K562 (cell line): ENCODE measurements around the gene POLD2. TPM values are rescaled to one million over a fixed set of nuclear protein-coding genes. Genes with fewer than 3 reads are reported as not detected.

Experiments
- ARID3A ChIP-seq: IDR thresholded peaks from 2 replicates; pipeline ENCODE4 v1.6.1; 2012; ENCODE audit warnings: low read depth, low read length, improper control_type of control experiment, borderline replicate concordance
- BCOR ChIP-seq: fragments of 450-650 bp; IDR thresholded peaks from 2 replicates; pipeline ENCODE4 v1.6.1; 2016
- CAMTA2 ChIP-seq: fragments of 250-450 bp; sonication (Bioruptor Pico); conservative IDR thresholded peaks from 2 replicates; pipeline ENCODE4 v1.5.1; 2022
- CHCHD3 ChIP-seq: fragments of 250-450 bp; sonication (Bioruptor Pico); IDR thresholded peaks from 2 replicates; pipeline ENCODE4 v2.1.2; 2022; ENCODE audit warnings: mild to moderate bottlenecking
- DIDO1 ChIP-seq: fragments of 450-650 bp; IDR thresholded peaks from 2 replicates; pipeline ENCODE4 v1.6.1; 2016; ENCODE audit warnings: low read depth, missing biosample characterization, missing genetic modification characterization
- ETV6 ChIP-seq, 3 experiments: fragments of 150-350 bp in 1 of 3; sonication (generic) in 1 of 3; formaldehyde crosslinking in 1 of 3; IDR thresholded peaks; 2 replicates each; pipeline versions ENCODE4 v1.6.1 to v1.8.0; 2014 to 2022; ENCODE audit warnings: borderline replicate concordance in 2 of 3, low read depth in 2 of 3, antibody characterized with exemption in 1 of 3, low read length in 1 of 3, mild to moderate bottlenecking in 1 of 3, missing genetic modification reagents in 1 of 3
- GATA2 ChIP-seq: sonication (generic); formaldehyde crosslinking; IDR thresholded peaks from 2 replicates; pipeline ENCODE4 v1.4.0; 2020; ENCODE audit warnings: mild to moderate bottlenecking, missing genetic modification reagents
- HLTF ChIP-seq: fragments of 450-650 bp; IDR thresholded peaks from 2 replicates; pipeline ENCODE4 v1.6.1; 2016
- KAT8 ChIP-seq: fragments of 450-650 bp; IDR thresholded peaks from 2 replicates; pipeline ENCODE4 v1.6.1; 2016; ENCODE audit warnings: low read depth, mild to moderate bottlenecking
- KLF10 ChIP-seq: fragments of 250-450 bp; sonication (Bioruptor Pico); IDR thresholded peaks from 2 replicates; pipeline ENCODE4 v1.6.1; 2021; ENCODE audit warnings: matching md5 sums
- MAFF ChIP-seq: IDR thresholded peaks from 2 replicates; pipeline ENCODE4 v1.6.1; 2012; ENCODE audit warnings: low read length, improper control_type of control experiment
- MAZ ChIP-seq, 2 experiments: fragments of 450-650 bp in 1 of 2; sonication (generic) in 1 of 2; formaldehyde crosslinking; IDR thresholded peaks in 1 of 2; conservative IDR thresholded peaks in 1 of 2; 2 replicates each; pipeline versions ENCODE4 v1.4.0 to v1.5.0; 2020; ENCODE audit warnings: mild to moderate bottlenecking in 1 of 2, missing genetic modification reagents in 1 of 2
- MTA2 ChIP-seq: fragments of 450-650 bp; IDR thresholded peaks from 2 replicates; pipeline ENCODE4 v1.6.1; 2016; ENCODE audit warnings: low read depth
- NR2C1 ChIP-seq, 2 experiments: fragments of 450-650 bp; IDR thresholded peaks; 2 replicates each; pipeline ENCODE4 v1.6.1; 2017; ENCODE audit warnings: mild to moderate bottlenecking in 2 of 2, antibody characterized with exemption in 1 of 2, inconsistent platforms in 1 of 2, missing compliant biosample characterization in 1 of 2, missing genetic modification characterization in 1 of 2
- PBX2 ChIP-seq, 2 experiments: IDR thresholded peaks in 1 of 2; conservative IDR thresholded peaks in 1 of 2; 2 replicates each; pipeline ENCODE4 v1.6.1; 2016; ENCODE audit warnings: low read depth in 2 of 2, mild to moderate bottlenecking in 1 of 2, missing compliant biosample characterization in 1 of 2, missing genetic modification characterization in 1 of 2, moderate library complexity in 1 of 2
- PML ChIP-seq: IDR thresholded peaks from 2 replicates; pipeline ENCODE4 v1.6.1; 2012; ENCODE audit warnings: low read length, inconsistent platforms
- SMARCC2 ChIP-seq: fragments of 450-650 bp; IDR thresholded peaks from 2 replicates; pipeline ENCODE4 v1.6.1; 2017; ENCODE audit warnings: antibody characterized with exemption, moderate library complexity, mild to moderate bottlenecking, low read depth
- SMC3 ChIP-seq: conservative IDR thresholded peaks from 2 replicates; pipeline ENCODE4 v1.6.1; 2011; ENCODE audit warnings: low read depth, low read length, improper control_type of control experiment; ENCODE audit not compliant: insufficient read depth
- ZBTB8A ChIP-seq: fragments of 450-650 bp; IDR thresholded peaks from 2 replicates; pipeline ENCODE4 v1.6.1; 2018; ENCODE audit warnings: mild to moderate bottlenecking, moderate library complexity; ENCODE audit not compliant: partially characterized antibody
- ZC3H8 ChIP-seq: fragments of 450-650 bp; IDR thresholded peaks from 2 replicates; pipeline ENCODE4 v1.6.1; 2017
- ZEB2 ChIP-seq: fragments of 450-650 bp; IDR thresholded peaks from 2 replicates; pipeline ENCODE4 v1.6.1; 2016
- ZNF12 ChIP-seq: sonication (generic); formaldehyde crosslinking; IDR thresholded peaks from 2 replicates; pipeline ENCODE4 v1.4.0; 2020; ENCODE audit warnings: mild to moderate bottlenecking, missing genetic modification reagents
- ZNF174 ChIP-seq: fragments of 250-450 bp; sonication (Bioruptor Pico); IDR thresholded peaks from 2 replicates; pipeline ENCODE4 v1.4.0; 2020; ENCODE audit warnings: mild to moderate bottlenecking
- ZNF830 ChIP-seq: fragments of 250-450 bp; sonication (Bioruptor Pico); IDR thresholded peaks from 2 replicates; pipeline ENCODE4 v1.5.0; 2021; ENCODE audit warnings: mild to moderate bottlenecking
- polyA plus RNA-seq, 8 experiments: library from polyadenylated mRNA; depleted of rRNA in 4 of 8; stranded (reverse) in 5 of 8; unstranded in 3 of 8; fragments of >200 nt; fragmentation: Nextera tagmentation in 2 of 8; fragmentation: Illumina TruSeq in 1 of 8; extraction: Ambion mirVana in 2 of 8; extraction: Trizol in 1 of 8; gene quantifications; 2 replicates each; pipeline versions ENCODE4 v1.2.1 to v1.2.3, GENCODE V29; 2011 to 2014; ENCODE audit warnings: inconsistent platforms in 1 of 8, missing spikeins in 1 of 8
- total RNA-seq, 7 experiments: library from RNA; depleted of rRNA in 6 of 7; stranded (reverse); fragments of >200 nt in 6 of 7; fragmentation: Illumina TruSeq in 2 of 7; extraction: Trizol in 2 of 7; gene quantifications; 2 replicates each; pipeline versions ENCODE4 v1.2.1 to v1.2.3, GENCODE V29; 2011 to 2021; ENCODE audit warnings: low replicate concordance in 1 of 7

POLD2 gene
- total and polyA plus RNA-seq, 9 of the 15 experiments (the other 6 are each of a cell fraction or from before 2014, with no cell fraction given) = 29.7 to 259 (median 225) TPM

- no peak for TF ChIP-seq ZNF174 (CRISPR knock-in tag)
- TF ChIP-seq ARID3A = no peak
- no peak for TF ChIP-seq SMARCC2
- TF ChIP-seq DIDO1 (tag) = no peak
- TF ChIP-seq BCOR = no peak
- TF ChIP-seq ZNF12 (CRISPR knock-in tag) = no peak
- no peak for TF ChIP-seq PBX2 (CRISPR knock-in tag; IDR thresholded peaks at IDR 0.05; ENCODE audit: low read depth)
- no peak for TF ChIP-seq PBX2 (tag; conservative IDR thresholded peaks at IDR 0.05; ENCODE audit: low read depth)
- TF ChIP-seq ZC3H8 = no peak
- TF ChIP-seq SMC3 = no peak
- no peak for TF ChIP-seq PML
- no peak for TF ChIP-seq MTA2
- no peak for TF ChIP-seq HLTF
- no peak for TF ChIP-seq KLF10 (CRISPR knock-in tag)
- TF ChIP-seq KAT8 = no peak
- no peak for TF ChIP-seq CHCHD3
- no peak for TF ChIP-seq ZNF830 (CRISPR knock-in tag)
- TF ChIP-seq NR2C1 (IDR thresholded peaks at IDR 0.05) = no peak
- TF ChIP-seq NR2C1 (tag; IDR thresholded peaks at IDR 0.05) = no peak
- TF ChIP-seq ETV6 (IDR thresholded peaks at IDR 0.05; ENCODE audit: borderline replicate concordance in 1 of 2, low read depth in 2 of 2, low read length in 1 of 2) = no peak
- peak; percentile 79; the same call in 1 of the 2 replicates for TF ChIP-seq ETV6 (CRISPR knock-in tag; IDR thresholded peaks at IDR 0.05; ENCODE audit: borderline replicate concordance)
- TF ChIP-seq ZEB2 = no peak
- TF ChIP-seq CAMTA2 (CRISPR knock-in tag) = no peak
- no peak for TF ChIP-seq MAFF
- TF ChIP-seq GATA2 (CRISPR knock-in tag) = no peak
- TF ChIP-seq ZBTB8A = no peak
- TF ChIP-seq MAZ (CRISPR knock-in tag; conservative IDR thresholded peaks at IDR 0.05 in 1 of 2, IDR thresholded peaks at IDR 0.05 in 1 of 2) = peak in 1 of 2 experiments; percentile 71; a peak in 2 of 4 replicates
Observed at GRCh38 chr7:44145969-44146911, 22.9 kb upstream of the POLD2 start (continued).
